Activated B cell treated with CpG ODN at 0.5 μM for 24 hours (primary cell): ENCODE results near the gene ZNF701. TPM values are rescaled to one million over a fixed set of nuclear protein-coding genes. Genes with fewer than 3 reads are reported as not detected.
"Not testable (repeated sequence)": the region's sequence is repeated elsewhere in the genome, so short reads cannot be mapped to it uniquely, and the experiment has no call there.

Experiments
- ATAC-seq: fragments of 200-7000 bp; cut with Tn5 transposase; one replicate; pipeline ENCODE4 v1.10.0; 2021; ENCODE audit warnings: low read depth, mild to moderate bottlenecking, moderate library complexity
- CTCF ChIA-PET: fragments of 350-600 bp; sonication (Branson Sonifier 250); formaldehyde crosslinking; loops from one replicate; lab custom pipeline; 2021; ENCODE audit warnings: antibody characterized with exemption; lab: Charles Lee
- POLR2A ChIA-PET: fragments of 350-600 bp; sonication (Branson Sonifier 250); formaldehyde crosslinking; loops from one replicate; lab custom pipeline; 2021; ENCODE audit warnings: antibody characterized with exemption; lab: Charles Lee
- DNase-seq: peaks from one replicate; pipeline ENCODE4 v3.0.0; 2022
- H3K27ac Mint-ChIP-seq: one replicate; pipeline ENCODE4 v1.8.0; 2020; ENCODE audit warnings: mixed read lengths
- H3K27me3 Mint-ChIP-seq: one replicate; pipeline ENCODE4 v1.8.0; 2021; ENCODE audit warnings: mixed read lengths
- H3K36me3 Mint-ChIP-seq: one replicate; pipeline ENCODE4 v1.8.0; 2021; ENCODE audit warnings: low read depth, mixed read lengths
- H3K4me1 Mint-ChIP-seq: one replicate; pipeline ENCODE4 v1.8.0; 2021; ENCODE audit warnings: mixed read lengths
- H3K4me3 Mint-ChIP-seq: one replicate; pipeline ENCODE4 v1.8.0; 2020; ENCODE audit warnings: mild to moderate bottlenecking, mixed read lengths
- H3K9me3 Mint-ChIP-seq: one replicate; pipeline ENCODE4 v1.8.0; 2020; ENCODE audit warnings: mixed read lengths
- CTCF ChIP-seq: fragments of 200-600 bp; IDR thresholded peaks from one replicate; pipeline ENCODE4 v1.8.0; 2022; ENCODE audit warnings: antibody characterized with exemption, mild to moderate bottlenecking
- intact Hi-C: fragments of 100-400 bp; cut with micrococcal nuclease; formaldehyde crosslinking; loops from one replicate; pipeline ENCODE4 v1.15.1; 2024
- total RNA-seq: library from RNA; stranded (reverse); gene quantifications from 2 replicates; pipeline ENCODE4 v1.2.3, GENCODE V29; 2022

ZNF701 gene
- total RNA-seq, 1 donor from 2014 or later, result 30.6 TPM

- H3K27ac Mint-ChIP-seq, result no peak overlapping the region
- no peaks in the 10 kb centered on the region for H3K27me3 Mint-ChIP-seq
- POLR2A ChIA-PET, result no interaction called here
- H3K4me1 Mint-ChIP-seq, result peaks cover 29% of the 10 kb centered on the region
- ATAC-seq (no peak), DNase-seq (no peak)
- no peak for TF ChIP-seq CTCF
- H3K4me3 Mint-ChIP-seq, result no peak overlapping the region
- CTCF ChIA-PET, result no interaction called here
- intact Hi-C loops, result no loop called here
- peaks cover 44% of the 10 kb centered on the region for H3K36me3 Mint-ChIP-seq
- H3K9me3 Mint-ChIP-seq, result peaks cover 13% of the 10 kb centered on the region
Measured at GRCh38 chr19:52567921-52568320, 2.2 kb upstream of the ZNF701 start.

GRCh38 chr19:52569638-52569999, 468 bp upstream of the ZNF701 start:
- peak; percentile 5 for ATAC-seq
- Mint-ChIP-seq H3K4me1 (peaks cover 33% of the 10 kb centered on the region), H3K4me3 (peak overlapping the region; percentile 98), H3K9me3 (peaks cover 12% of the 10 kb centered on the region), H3K36me3 (peaks cover 44% of the 10 kb centered on the region), H3K27ac (peak overlapping the region; percentile 97)
- CTCF ChIA-PET, H3K27me3 Mint-ChIP-seq, intact Hi-C loops, DNase-seq, POLR2A ChIA-PET: not testable (repeated sequence)

- Mint-ChIP-seq H3K4me1 (no peaks in the 10 kb centered on the region), H3K36me3 (peaks cover 68% of the 10 kb centered on the region), H3K9me3 (peaks cover 19% of the 10 kb centered on the region), H3K27me3 (no peaks in the 10 kb centered on the region), H3K4me3 (no peak overlapping the region), H3K27ac (no peak overlapping the region)
- TF ChIP-seq CTCF, result no peak
- ChIA-PET CTCF (no interaction called here), POLR2A (no interaction called here)
- intact Hi-C loops, result no loop called here
- no peak for ATAC-seq
- DNase-seq, result no peak
Measured at GRCh38 chr19:52584736-52585440, 14.8 kb downstream of the ZNF701 start.

- Mint-ChIP-seq H3K27me3 (no peaks in the 10 kb centered on the region), H3K27ac (no peak overlapping the region), H3K36me3 (peaks cover 70% of the 10 kb centered on the region), H3K4me1 (no peaks in the 10 kb centered on the region), H3K4me3 (no peak overlapping the region), H3K9me3 (peaks cover 19% of the 10 kb centered on the region)
- intact Hi-C loops, result no loop called here
- no peak for TF ChIP-seq CTCF
- POLR2A ChIA-PET, result no interaction called here
- CTCF ChIA-PET, result no interaction called here
- ATAC-seq (no peak), DNase-seq (no peak)
Measured at GRCh38 chr19:52585604-52586003, 15.5 kb downstream of the ZNF701 start.

GRCh38 chr19:52590728-52591127, 20.6 kb downstream of the ZNF701 start:
- ATAC-seq (no peak), DNase-seq (no peak)
- peaks cover 55% of the 10 kb centered on the region for H3K36me3 Mint-ChIP-seq
- no peak overlapping the region for H3K27ac Mint-ChIP-seq
- POLR2A ChIA-PET, result no interaction called here
- no peaks in the 10 kb centered on the region for H3K9me3 Mint-ChIP-seq
- no peaks in the 10 kb centered on the region for H3K4me1 Mint-ChIP-seq
- CTCF ChIA-PET, result no interaction called here
- intact Hi-C loops, result no loop called here
- TF ChIP-seq CTCF, result no peak
- no peaks in the 10 kb centered on the region for H3K27me3 Mint-ChIP-seq
- no peak overlapping the region for H3K4me3 Mint-ChIP-seq

GRCh38 chr19:52592301-52592700, 22.2 kb downstream of the ZNF701 start:
- no peaks in the 10 kb centered on the region for H3K27me3 Mint-ChIP-seq
- no peak overlapping the region for H3K4me3 Mint-ChIP-seq
- peaks cover 8% of the 10 kb centered on the region for H3K9me3 Mint-ChIP-seq
- ChIA-PET POLR2A (no interaction called here), CTCF (no interaction called here)
- no peak for ATAC-seq
- no peak for TF ChIP-seq CTCF
- H3K36me3 Mint-ChIP-seq, result peaks cover 63% of the 10 kb centered on the region
- no peak for DNase-seq
- intact Hi-C loops, result no loop called here
- no peak overlapping the region for H3K27ac Mint-ChIP-seq
- no peaks in the 10 kb centered on the region for H3K4me1 Mint-ChIP-seq

- intact Hi-C loops, ATAC-seq, H3K9me3 Mint-ChIP-seq, DNase-seq, CTCF ChIA-PET, H3K27me3 Mint-ChIP-seq, H3K4me3 Mint-ChIP-seq, POLR2A ChIA-PET, H3K27ac Mint-ChIP-seq, H3K4me1 Mint-ChIP-seq: not testable (repeated sequence)
- peaks cover 60% of the 10 kb centered on the region for H3K36me3 Mint-ChIP-seq
Measured at GRCh38 chr19:52593441-52593840, 23.4 kb downstream of the ZNF701 start.
